HG03571 (cell line): ENCODE data around the gene SLITRK4.

Experiments
- ATAC-seq: cut with Tn5 transposase; IDR thresholded peaks from one replicate; pipeline ENCODE4 v1.9.1; 2021; ENCODE audit not compliant: unreplicated experiment

Gene SLITRK4

GRCh38 chrX:143635915-143636314 lies at the start of gene SLITRK4:
SLITRK4 (minus strand) TSS chrX:143636101; CDS start chrX:143631108, 4,993 bp downstream.
- ATAC-seq, result no peak

GRCh38 chrX:143683486-143683885 lies 47.6 kb upstream of the SLITRK4 start:
- no peak for ATAC-seq

- no peak for ATAC-seq
Measured at GRCh38 chrX:143674926-143675325, 39.0 kb upstream of the SLITRK4 start.

- ATAC-seq, result no peak
Measured at GRCh38 chrX:143669395-143669794, 33.5 kb upstream of the SLITRK4 start.

- ATAC-seq, result no peak
Measured at GRCh38 chrX:143664302-143664701, 28.4 kb upstream of the SLITRK4 start.

- ATAC-seq, result no peak
Measured at GRCh38 chrX:143663755-143664154, 27.9 kb upstream of the SLITRK4 start.

- no peak for ATAC-seq
Measured at GRCh38 chrX:143661286-143661685, 25.4 kb upstream of the SLITRK4 start.

GRCh38 chrX:143648705-143649104 lies 12.8 kb upstream of the SLITRK4 start:
- no peak for ATAC-seq

GRCh38 chrX:143642426-143642825 lies 6.5 kb upstream of the SLITRK4 start:
- ATAC-seq, result no peak

GRCh38 chrX:143636831-143637230 lies 930 bp upstream of the SLITRK4 start:
- ATAC-seq, result no peak

- no peak for ATAC-seq
Measured at GRCh38 chrX:143634663-143635455, 1.0 kb downstream of the SLITRK4 start.

GRCh38 chrX:143634309-143634662 lies 1.6 kb downstream of the SLITRK4 start:
- ATAC-seq, result no peak

GRCh38 chrX:143633461-143634308 lies 2.2 kb downstream of the SLITRK4 start:
- ATAC-seq, result no peak

GRCh38 chrX:143632625-143633410 lies 3.1 kb downstream of the SLITRK4 start:
- ATAC-seq, result no peak

GRCh38 chrX:143623657-143624056 lies 12.2 kb downstream of the SLITRK4 start:
- ATAC-seq, result no peak

GRCh38 chrX:143621276-143621675 lies 14.6 kb downstream of the SLITRK4 start:
- ATAC-seq, result no peak

- ATAC-seq, result no peak
Measured at GRCh38 chrX:143615851-143616250, 20.1 kb downstream of the SLITRK4 start.

- ATAC-seq, result no peak
Measured at GRCh38 chrX:143601809-143602208, 34.1 kb downstream of the SLITRK4 start.

GRCh38 chrX:143581240-143581639 lies 54.7 kb downstream of the SLITRK4 start:
- ATAC-seq, result no peak

- no peak for ATAC-seq
Measured at GRCh38 chrX:143580266-143580665, 55.6 kb downstream of the SLITRK4 start.
